ENCODE data around the gene CCDC186. TPM values are rescaled to one million over a fixed set of nuclear protein-coding genes. Genes with fewer than 3 reads are reported as not detected.

CCDC186 gene
- total and polyA plus RNA-seq, 2 experiments from 2014 or later, result 14.9 to 32.4 TPM

- H2AFZ ChIP-seq, result no peak overlapping the region
- no peaks in the 10 kb centered on the region for H3K36me3 ChIP-seq (replicated peaks; ENCODE audit: insufficient read depth, low read depth)
- TF ChIP-seq CTCF (IDR thresholded peaks at IDR 0.05; ENCODE audit: poor library complexity), result no peak
- no peak for TF ChIP-seq EZH2 (IDR thresholded peaks at IDR 0.05; ENCODE audit: borderline replicate concordance)
- no peak for TF ChIP-seq EZH2phosphoT487 (IDR thresholded peaks at IDR 0.05; ENCODE audit: low read depth, severe bottlenecking, unreplicated experiment)
- H3K4me1 ChIP-seq (ENCODE audit: insufficient read depth), result no peaks in the 10 kb centered on the region
- H3K27me3 ChIP-seq, result no peaks in the 10 kb centered on the region
- H3K9me3 ChIP-seq (ENCODE audit: low read depth), result no peaks in the 10 kb centered on the region
- H3K4me2 ChIP-seq, result no peak overlapping the region
- 79% methylated on average over 1 of the region's 1 CpG for WGBS (ENCODE audit: low lambda C conversion rate, missing lambda C conversion rate)
- no peak for DNase-seq (ENCODE audit: low spot score)
- H3K4me3 ChIP-seq, result no peak overlapping the region
- no peaks in the 10 kb centered on the region for H3K79me2 ChIP-seq
- no peaks in the 10 kb centered on the region for H3K9me2 ChIP-seq (replicated peaks; ENCODE audit: insufficient read depth)
- H4K20me1 ChIP-seq (ENCODE audit: insufficient read depth, poor library complexity, severe bottlenecking), result no peaks in the 10 kb centered on the region
- H3K27ac ChIP-seq, result no peak overlapping the region
Observed at GRCh38 chr10:114207349-114207748, 33.3 kb upstream of the CCDC186 start.

- TF ChIP-seq EZH2 (IDR thresholded peaks at IDR 0.05; ENCODE audit: borderline replicate concordance) (no peak), CTCF (IDR thresholded peaks at IDR 0.05; ENCODE audit: poor library complexity) (no peak), EZH2phosphoT487 (IDR thresholded peaks at IDR 0.05; ENCODE audit: low read depth, severe bottlenecking, unreplicated experiment) (no peak)
- Histone ChIP-seq H3K9me3 (ENCODE audit: low read depth) (no peaks in the 10 kb centered on the region), H3K4me3 (no peak overlapping the region), H3K36me3 (replicated peaks; ENCODE audit: insufficient read depth, low read depth) (no peaks in the 10 kb centered on the region), H3K9me2 (replicated peaks; ENCODE audit: insufficient read depth) (no peaks in the 10 kb centered on the region), H3K27ac (no peak overlapping the region), H3K27me3 (no peaks in the 10 kb centered on the region), H2AFZ (no peak overlapping the region), H4K20me1 (ENCODE audit: insufficient read depth, poor library complexity, severe bottlenecking) (no peaks in the 10 kb centered on the region), H3K4me2 (no peak overlapping the region), H3K79me2 (no peaks in the 10 kb centered on the region), H3K4me1 (ENCODE audit: insufficient read depth) (no peaks in the 10 kb centered on the region)
- no peak for DNase-seq (ENCODE audit: low spot score)
- 54% methylated on average over 2 of the region's 2 CpGs for WGBS (ENCODE audit: low lambda C conversion rate, missing lambda C conversion rate)
Observed at GRCh38 chr10:114206902-114207301, 32.9 kb upstream of the CCDC186 start.

GRCh38 chr10:114202812-114203211 lies 28.8 kb upstream of the CCDC186 start:
- Histone ChIP-seq H3K27ac (no peak overlapping the region), H3K27me3 (no peaks in the 10 kb centered on the region), H3K36me3 (replicated peaks; ENCODE audit: insufficient read depth, low read depth) (no peaks in the 10 kb centered on the region), H4K20me1 (ENCODE audit: insufficient read depth, poor library complexity, severe bottlenecking) (no peaks in the 10 kb centered on the region), H3K4me2 (no peak overlapping the region), H3K4me1 (ENCODE audit: insufficient read depth) (no peaks in the 10 kb centered on the region), H2AFZ (no peak overlapping the region), H3K4me3 (no peak overlapping the region), H3K9me2 (replicated peaks; ENCODE audit: insufficient read depth) (no peaks in the 10 kb centered on the region), H3K79me2 (no peaks in the 10 kb centered on the region), H3K9me3 (ENCODE audit: low read depth) (no peaks in the 10 kb centered on the region)
- WGBS (ENCODE audit: low lambda C conversion rate, missing lambda C conversion rate), result 79% methylated on average over 3 of the region's 3 CpGs
- DNase-seq (ENCODE audit: low spot score), result no peak
- no peak for TF ChIP-seq CTCF (IDR thresholded peaks at IDR 0.05; ENCODE audit: poor library complexity)
- TF ChIP-seq EZH2phosphoT487 (IDR thresholded peaks at IDR 0.05; ENCODE audit: low read depth, severe bottlenecking, unreplicated experiment), result no peak
- no peak for TF ChIP-seq EZH2 (IDR thresholded peaks at IDR 0.05; ENCODE audit: borderline replicate concordance)

- DNase-seq (ENCODE audit: low spot score), result no peak
- H3K9me2 ChIP-seq (replicated peaks; ENCODE audit: insufficient read depth), result no peaks in the 10 kb centered on the region
- H3K27ac ChIP-seq, result no peak overlapping the region
- WGBS (ENCODE audit: low lambda C conversion rate, missing lambda C conversion rate), result 88% methylated on average over 4 of the region's 4 CpGs
- no peak overlapping the region for H2AFZ ChIP-seq
- H3K27me3 ChIP-seq, result no peaks in the 10 kb centered on the region
- H3K9me3 ChIP-seq (ENCODE audit: low read depth), result no peaks in the 10 kb centered on the region
- no peak for TF ChIP-seq EZH2phosphoT487 (IDR thresholded peaks at IDR 0.05; ENCODE audit: low read depth, severe bottlenecking, unreplicated experiment)
- TF ChIP-seq CTCF (IDR thresholded peaks at IDR 0.05; ENCODE audit: poor library complexity), result no peak
- TF ChIP-seq EZH2 (IDR thresholded peaks at IDR 0.05; ENCODE audit: borderline replicate concordance), result no peak
- no peak overlapping the region for H3K4me2 ChIP-seq
- H3K4me3 ChIP-seq, result no peak overlapping the region
- no peaks in the 10 kb centered on the region for H3K4me1 ChIP-seq (ENCODE audit: insufficient read depth)
- no peaks in the 10 kb centered on the region for H4K20me1 ChIP-seq (ENCODE audit: insufficient read depth, poor library complexity, severe bottlenecking)
- no peaks in the 10 kb centered on the region for H3K36me3 ChIP-seq (replicated peaks; ENCODE audit: insufficient read depth, low read depth)
- H3K79me2 ChIP-seq, result no peaks in the 10 kb centered on the region
Observed at GRCh38 chr10:114199239-114199638, 25.2 kb upstream of the CCDC186 start.
